B cell (primary cell): ENCODE results near the gene AARS2.

Experiments used
- EZH2 ChIP-seq: IDR thresholded peaks from 2 replicates; pipeline ENCODE4 v1.6.1; 2012; ENCODE audit warnings: borderline replicate concordance, low read depth, mild to moderate bottlenecking, moderate library complexity, low read length; ENCODE audit not compliant: insufficient read depth, poor library complexity, severe bottlenecking
- TF ChIP-seq, protein P1 (sequence below): fragments of 200-600 bp; IDR thresholded peaks from one replicate; pipeline ENCODE4 v1.8.0; 2022; ENCODE audit warnings: antibody characterized with exemption, mild to moderate bottlenecking

DNA sequence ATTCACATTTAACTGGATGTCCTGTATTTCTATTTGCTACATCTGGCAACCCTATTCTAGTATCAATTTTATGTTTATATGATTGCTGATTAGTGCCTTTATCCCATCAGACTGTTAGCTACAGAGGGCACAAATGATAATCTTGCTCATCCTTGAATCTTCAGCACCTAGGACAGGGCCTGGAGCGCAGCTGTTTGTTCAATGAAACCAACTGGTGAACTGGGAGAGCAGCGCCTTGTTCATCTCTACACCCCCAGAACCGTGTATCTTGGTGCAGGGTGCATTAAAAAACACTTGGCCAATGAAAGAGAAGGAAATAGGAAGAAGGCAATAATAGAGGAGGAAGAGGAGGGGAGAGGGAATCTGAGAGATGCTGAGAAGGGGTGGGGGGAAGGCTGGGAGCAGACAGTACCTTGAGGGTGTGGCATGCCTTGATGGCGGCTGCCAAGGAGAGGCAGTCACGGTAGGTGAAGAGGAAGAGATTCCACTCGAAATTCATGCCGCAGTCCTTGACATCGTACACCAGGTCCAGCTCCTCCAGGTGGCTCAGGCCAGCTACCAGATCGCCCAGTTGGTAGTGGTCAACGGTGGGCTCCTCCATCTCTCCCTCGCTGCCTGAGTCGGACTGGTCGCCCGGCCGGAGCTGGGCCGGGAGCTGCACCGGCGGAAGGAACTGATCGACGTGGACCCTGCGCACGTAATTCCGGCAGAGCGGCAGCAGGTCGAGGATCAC is 27.4 kb downstream of the AARS2 start:
- TF ChIP-seq, protein P1, sequence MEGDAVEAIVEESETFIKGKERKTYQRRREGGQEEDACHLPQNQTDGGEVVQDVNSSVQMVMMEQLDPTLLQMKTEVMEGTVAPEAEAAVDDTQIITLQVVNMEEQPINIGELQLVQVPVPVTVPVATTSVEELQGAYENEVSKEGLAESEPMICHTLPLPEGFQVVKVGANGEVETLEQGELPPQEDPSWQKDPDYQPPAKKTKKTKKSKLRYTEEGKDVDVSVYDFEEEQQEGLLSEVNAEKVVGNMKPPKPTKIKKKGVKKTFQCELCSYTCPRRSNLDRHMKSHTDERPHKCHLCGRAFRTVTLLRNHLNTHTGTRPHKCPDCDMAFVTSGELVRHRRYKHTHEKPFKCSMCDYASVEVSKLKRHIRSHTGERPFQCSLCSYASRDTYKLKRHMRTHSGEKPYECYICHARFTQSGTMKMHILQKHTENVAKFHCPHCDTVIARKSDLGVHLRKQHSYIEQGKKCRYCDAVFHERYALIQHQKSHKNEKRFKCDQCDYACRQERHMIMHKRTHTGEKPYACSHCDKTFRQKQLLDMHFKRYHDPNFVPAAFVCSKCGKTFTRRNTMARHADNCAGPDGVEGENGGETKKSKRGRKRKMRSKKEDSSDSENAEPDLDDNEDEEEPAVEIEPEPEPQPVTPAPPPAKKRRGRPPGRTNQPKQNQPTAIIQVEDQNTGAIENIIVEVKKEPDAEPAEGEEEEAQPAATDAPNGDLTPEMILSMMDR, result no peak
- no peak for TF ChIP-seq EZH2
